HG03521 (cell line): Measurements from ENCODE around the gene PIH1D2.
"Not testable (repeated sequence)": the region's sequence is repeated elsewhere in the genome, so short reads cannot be mapped to it uniquely, and the experiment has no call there.

ENCODE experiments used
- ATAC-seq: cut with Tn5 transposase; IDR thresholded peaks from one replicate; pipeline ENCODE4 v1.9.1; 2021; ENCODE audit warnings: mild to moderate bottlenecking, moderate library complexity; ENCODE audit not compliant: unreplicated experiment

The PIH1D2 gene, protein sequence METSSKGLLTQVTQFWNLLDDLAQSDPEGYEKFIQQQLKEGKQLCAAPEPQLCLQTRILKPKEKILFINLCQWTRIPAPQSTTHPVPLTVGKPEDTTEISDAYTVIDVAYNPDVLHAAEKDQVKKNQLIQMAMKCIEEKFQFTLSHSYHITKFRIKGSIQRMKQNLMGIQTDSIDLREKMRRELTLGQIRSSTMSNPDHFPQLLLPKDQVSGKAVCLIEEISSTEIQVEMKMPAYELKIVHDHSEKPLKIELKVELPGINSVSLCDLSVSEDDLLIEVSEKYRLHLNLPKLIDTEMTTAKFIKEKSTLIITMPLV

DNA sequence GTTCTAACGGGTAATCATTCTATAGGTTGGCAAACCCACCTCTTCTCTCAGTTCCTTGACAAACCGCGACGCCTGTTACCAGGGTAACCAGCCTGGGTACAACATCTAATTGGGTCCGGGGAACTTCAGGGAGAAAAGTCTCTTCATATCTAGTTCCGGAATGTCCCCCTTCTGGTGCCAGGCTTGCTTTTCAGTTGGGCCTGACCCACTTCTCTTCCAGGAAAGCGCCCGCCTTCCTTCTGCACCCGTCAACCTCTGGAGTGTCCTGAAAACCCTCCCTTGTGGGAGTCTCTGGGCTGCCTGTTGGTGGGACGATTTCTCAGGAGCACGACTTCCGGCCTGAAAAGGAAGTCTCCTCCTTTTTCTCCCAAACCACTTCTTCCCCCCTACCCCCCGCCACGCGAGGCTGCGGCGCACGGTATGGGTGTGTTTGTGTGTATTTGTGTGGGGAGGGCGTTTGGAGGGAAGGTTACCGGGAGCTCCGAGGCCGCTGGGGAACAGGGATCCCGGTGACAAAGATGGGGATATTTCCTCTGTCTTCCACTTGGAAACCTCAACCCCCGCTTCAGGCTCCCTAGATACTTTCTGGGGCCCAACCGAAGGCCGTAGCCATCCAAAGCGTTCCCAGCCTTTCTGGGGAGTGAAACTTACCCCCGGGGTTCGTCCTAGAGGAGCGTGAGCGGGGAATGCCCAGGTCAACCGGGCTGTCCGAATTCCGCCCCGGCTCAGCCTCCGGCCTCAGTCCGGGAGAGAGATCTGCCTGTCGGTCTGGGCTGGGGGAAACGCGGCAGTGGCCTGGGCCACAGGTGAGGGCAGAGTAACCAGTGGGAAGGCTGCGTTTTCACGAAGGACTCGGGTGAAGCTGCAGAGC is at the start of gene PIH1D2, which contains the start of gene NKAPD1:
Gene PIH1D2 (minus strand): TSS at position 77 of the 871 bp plus-strand sequence. CDS start 843 bp downstream, outside the sequence.
Gene NKAPD1 (plus strand): TSS at position 359 of the 871 bp plus-strand sequence. CDS start 1,276 bp downstream, outside the sequence.
- peak; percentile 78 for ATAC-seq

DNA sequence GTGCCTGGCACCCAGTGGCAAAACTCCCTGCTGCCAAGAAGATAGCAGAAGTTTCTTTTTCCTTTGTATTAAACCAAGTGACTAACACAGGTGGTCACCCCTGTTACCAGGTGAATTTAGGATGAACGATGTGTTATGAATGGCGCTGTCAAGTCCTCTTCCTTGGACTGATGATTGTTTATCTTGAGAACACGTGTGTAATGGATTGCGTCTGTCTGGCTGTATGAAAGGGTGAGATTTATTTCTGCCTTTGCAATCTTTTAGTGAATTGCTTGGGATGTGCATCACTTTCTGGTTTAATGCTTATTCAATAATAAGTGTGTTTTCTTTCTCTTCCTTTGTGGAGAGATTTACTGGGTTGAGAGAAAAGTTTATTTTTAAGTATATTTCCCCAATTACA is 49.3 kb upstream of the PIH1D2 start:
- no peak for ATAC-seq

DNA sequence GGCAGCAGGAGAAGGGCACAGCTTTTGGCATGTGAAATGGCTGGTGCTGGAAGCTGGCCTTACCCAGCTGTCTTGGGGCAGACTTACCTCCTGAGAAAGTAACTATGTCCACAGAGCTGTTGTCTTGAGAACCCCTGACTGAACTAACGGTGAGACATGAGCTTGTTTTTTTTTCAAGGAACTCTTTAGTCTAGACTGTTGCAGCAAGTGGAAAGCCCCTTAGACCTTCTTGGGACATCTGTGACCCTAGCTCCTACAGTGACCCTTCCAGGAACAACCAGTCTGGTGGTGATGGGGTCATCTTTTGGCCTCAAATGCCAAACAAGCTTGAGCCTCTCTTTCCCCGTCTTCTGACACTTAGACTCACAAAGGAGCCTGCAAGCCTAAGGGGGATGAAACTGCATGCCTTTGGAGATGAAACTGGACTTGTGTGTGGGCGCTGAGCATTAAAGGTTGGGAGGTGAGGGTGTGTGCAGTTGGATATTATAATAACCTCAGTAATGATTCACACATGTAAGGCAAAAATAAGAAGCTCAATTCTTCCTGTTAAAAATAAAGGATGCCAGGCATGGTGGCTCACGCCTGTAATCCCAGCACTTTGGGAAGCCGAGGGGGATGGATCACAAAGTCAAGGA is 48.3 kb upstream of the PIH1D2 start:
- no peak for ATAC-seq

DNA sequence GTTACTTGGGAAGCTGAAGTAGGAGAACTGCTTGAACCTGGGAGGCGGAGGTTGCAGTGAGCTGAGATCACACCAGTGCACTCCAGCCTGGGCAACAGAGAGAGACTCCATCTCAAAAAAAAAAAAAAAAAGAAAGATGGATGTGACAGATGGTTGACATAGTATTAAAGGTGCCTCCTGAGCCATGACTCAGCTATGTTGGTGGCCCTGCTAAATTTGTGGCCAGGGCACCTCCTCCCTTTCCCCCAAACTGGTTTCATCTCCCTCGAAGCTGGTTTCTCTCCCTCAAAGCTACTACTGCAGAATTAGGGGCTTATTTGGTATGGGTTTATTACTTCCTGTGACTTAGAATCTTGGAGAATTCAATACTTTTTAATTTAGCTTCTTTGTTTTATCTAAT is 44.4 kb upstream of the PIH1D2 start:
- no peak for ATAC-seq

DNA sequence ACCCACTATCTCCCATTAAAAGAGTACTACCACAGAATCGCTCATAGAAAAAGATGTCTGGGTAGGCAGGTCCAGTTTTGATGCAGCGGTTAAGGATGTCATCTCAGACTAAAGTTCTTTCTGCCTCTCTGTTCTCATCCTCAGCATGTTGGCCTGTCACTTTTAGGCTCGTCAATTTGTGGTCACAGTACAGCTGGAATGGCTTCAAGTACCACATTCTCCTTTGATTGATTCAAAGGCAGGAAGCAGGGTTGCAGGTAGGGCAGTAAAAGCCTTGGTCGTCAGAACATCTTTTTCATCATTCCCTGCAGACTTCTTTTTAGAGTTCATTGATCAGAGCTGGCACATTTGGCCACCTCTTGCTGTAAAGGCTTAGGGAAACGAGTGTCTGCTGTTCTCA is 41.6 kb upstream of the PIH1D2 start:
- ATAC-seq, result no peak

DNA sequence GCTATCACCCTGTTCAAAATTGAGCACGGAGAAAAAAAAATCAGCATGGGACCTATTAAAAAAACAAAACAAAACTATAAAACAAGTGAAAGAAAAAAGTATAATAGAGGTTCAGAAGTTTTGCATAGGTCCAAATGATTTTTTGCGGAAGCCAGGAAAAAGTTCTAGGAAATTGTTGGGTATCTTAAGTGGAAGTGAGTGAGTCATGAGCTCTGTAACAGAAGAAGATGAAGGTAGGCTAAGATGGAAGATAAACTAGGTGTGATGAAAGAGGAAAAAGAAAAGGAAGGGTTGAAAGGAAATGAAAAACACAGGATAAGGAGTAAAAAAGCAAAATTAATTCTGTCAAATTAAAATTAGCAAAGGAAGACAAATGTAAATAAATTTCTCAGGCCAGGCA is 40.6 kb upstream of the PIH1D2 start:
- ATAC-seq, result no peak

DNA sequence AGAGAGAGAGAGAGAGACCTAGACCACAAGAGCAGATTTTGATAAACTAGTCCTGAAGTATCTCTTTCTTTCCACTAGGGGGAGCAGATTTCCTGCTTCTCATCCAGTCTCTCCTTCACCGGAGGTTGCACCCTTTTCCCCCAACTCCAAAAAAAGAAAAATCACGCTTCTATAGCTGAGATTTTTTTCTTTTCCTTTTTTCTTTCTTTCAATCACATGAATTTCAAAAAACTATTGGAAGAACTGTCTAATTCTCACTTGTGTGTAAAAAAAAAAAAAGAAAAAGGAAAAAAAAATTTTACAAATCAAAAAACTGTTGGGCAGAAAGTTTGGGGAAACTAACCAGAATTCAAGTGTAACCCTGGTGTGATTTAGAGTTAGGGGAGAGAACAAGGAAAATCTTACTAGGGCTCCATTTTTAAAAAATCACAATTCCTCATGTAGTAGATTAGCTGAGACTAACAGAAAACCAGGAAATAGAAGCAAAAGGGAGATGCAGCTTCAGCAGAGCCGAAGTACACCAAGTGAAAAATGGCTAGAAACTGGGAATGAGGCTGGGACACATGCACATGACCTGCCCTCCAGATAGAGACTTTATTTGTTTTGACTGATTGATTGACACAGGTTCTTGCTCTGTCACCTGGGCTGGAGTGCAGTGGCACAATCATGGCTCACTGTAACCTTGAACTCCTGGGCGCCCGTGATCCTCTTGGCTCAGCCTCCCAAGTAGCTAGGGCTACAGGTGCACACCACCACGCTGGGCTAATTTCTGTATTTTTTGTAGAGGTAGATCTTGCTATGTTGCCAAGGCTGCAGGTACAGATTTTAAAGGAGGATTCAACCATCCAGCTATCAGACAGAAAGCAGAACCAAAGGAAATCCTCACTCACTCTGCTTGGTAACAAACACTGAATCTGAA is 40.0 kb upstream of the PIH1D2 start:
- ATAC-seq, result no peak

DNA sequence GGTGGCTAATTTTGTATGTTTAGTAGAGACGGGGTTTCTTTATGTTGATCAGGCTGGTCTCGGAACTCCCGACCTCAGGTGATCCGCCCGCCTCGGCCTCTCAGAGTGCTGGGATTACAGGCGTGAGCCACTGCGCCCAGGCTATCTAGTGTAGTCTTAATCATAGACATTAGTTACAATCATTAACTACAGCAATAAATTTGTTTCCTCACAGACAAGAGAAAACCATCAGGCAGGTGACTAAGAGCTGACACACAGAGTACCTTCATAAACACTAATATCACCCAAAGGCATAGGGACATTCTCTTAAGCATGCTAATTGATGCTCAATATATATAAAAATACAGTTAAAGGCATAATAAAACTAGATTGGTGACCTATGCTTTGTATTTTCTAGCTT is 32.3 kb upstream of the PIH1D2 start:
- no peak for ATAC-seq

DNA sequence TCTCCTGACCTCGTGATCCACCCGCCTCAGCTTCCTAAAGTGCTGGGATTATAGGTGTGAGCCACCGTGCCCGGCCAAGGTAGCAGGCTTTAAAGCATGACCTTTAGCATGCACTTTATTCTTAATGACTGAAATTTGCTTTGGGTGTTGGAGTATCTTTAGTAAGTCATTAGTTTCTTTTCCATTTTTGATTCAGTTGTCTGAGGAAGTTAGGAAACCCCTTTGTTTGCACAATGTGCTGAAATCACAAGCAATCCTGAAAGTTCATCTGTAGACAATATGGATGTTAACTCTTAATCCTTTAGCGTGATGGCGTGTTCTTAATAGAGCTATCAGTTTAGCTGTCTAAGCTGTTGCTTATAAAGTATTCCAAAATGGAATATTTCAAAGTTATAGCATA is 29.6 kb upstream of the PIH1D2 start:
- ATAC-seq, result no peak

DNA sequence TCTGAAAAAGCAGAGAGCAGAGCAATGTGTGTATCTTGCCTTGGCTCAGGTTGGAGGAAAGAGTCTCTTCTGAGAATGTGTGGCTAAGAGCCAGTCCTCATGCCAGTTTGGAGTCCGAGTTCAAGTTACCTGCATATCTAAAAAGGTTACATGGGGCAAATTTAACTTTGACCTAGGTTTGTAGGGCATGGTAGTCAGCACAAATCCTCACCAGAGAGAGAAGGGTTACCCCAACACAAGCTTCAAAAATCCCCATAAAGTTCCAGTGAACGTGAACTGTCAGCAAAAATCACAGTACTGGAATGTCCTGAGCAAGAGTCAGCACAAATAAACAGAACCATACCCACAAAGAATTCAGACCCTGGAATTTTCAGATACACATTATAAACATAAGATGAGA is 26.6 kb upstream of the PIH1D2 start:
- ATAC-seq, result no peak

DNA sequence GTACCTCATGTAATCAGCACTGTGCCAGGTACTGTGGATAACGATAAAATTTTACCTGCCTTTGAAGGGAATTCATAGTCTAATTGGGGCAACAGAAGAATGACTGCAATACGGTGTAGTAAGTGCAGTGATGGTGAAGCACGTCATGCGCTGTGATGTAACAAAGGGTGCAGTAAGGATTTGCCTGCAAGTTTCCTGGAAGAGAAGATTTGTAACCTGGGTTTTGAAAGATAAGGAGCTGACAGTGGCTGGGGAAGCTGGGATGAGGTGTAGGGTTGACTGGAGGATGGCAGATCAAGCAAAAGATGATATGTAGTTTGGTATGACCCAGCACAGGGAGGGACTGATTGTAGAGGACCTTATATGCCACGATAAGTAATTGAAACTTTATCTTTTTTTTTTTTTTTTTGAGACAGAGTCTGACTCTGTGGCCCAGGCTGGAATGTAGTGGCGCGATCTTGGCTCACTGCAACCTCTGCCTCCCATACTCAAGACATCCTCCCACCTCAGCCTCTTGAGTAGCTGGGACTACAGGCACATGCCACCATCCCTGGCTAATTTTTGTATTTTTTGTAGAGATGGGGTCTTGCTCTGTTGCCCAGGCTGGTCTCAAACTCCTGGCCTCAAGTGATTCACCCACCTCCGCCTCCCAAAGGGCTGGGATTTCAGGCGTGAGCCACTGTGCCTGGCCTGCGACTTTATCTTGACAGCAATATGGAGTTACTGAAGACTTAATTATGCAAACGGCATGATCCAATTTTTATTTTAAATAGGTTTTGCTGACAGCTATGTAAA is 24.1 kb upstream of the PIH1D2 start:
- no peak for ATAC-seq

DNA sequence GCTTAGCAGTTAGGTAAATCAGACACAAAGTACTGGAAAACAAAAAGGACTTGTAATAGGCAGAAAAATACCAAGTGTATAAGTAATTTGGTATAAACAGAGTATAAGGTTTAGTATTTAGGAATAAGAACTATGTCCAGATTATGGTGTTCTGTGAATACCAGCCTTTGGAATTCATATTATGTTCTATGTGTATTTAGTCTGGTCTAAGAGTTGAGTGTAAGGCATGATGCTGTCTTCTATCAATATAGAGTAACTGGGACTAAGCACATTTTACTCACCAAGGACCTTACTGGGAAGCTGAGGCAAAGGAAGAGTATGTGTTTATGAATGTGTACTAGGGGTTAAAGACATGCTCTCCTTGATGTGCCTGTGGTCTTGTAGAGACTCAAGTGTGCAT is 22.4 kb upstream of the PIH1D2 start:
- ATAC-seq, result no peak

DNA sequence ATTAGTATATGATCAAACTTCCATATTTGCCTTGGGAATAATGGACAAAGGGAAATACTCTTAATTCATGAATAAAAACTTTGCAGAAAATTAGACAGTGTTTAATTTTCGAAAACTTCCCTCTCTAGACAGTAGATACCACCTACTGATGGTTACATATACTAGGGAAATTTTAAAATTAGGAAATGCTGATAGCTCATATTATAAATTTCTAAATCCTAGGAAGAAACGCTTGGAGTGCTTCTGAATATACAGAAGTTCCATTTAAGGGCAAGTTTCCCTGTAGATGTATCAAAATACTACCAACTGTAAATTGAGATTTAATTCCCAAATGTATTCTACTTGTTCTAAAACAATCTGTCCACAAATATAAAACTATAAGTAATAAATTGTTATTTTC is 21.5 kb upstream of the PIH1D2 start:
- ATAC-seq, result not testable (repeated sequence)

DNA sequence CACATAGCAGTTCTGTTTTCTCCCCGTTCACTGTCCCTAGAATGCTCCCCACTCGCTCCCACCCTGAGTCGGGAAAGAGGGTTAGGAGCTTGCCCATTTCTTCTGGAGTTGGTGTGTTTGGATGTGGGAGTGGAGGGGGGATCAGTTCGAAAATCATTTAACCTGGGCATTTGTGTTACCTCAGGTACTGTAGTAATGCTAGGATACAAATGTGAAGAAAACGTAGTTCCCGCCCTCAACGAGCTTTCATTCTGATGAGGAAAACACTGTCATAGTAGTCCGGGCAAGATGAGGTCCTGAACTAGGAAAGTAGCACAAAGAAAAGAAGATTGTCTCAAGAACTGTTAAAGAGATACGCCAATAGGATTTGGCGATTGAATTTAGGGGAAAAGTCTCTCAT is 13.4 kb upstream of the PIH1D2 start:
- ATAC-seq, result no peak

DNA sequence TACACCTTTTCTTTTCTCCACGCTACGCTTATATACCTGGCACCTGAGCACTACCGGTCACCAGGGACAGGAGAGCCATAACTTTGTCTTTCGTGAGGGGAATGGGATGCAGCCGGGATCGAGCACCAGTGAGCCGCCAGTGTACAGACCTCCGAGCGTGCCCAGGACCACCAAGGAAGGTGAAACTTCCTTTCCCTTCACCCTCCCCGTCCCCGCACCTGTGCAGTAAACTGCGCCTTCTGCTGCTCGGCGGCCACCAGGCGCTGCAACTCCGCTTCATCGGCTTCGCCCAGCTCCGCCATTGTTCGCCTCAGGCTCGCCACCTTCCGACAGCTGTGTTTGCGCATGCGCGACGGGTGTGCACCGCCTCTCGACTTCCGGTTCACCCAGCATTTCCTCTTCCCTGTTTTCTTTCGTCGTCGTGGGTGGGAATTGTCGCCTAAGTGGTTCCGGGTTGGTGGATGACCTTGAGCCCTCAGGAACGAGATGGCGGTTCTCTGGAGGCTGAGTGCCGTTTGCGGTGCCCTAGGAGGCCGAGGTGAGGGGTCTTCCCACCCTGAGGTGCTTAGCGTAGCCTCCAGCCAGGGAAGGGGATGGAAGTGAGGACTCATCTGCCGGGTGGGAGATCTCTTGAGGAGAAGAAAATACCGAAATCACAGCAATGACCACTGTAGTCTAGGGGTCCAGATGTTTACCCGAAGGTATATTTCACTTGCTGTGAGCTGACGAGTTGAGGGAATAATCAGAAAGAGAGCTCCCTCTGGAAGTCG is 12.8 kb upstream of the PIH1D2 start, which contains the start of the genes SDHD and TIMM8B:
Gene SDHD (plus strand): TSS at position 452 of the 770 bp plus-strand sequence. CDS start 35 bp downstream, at position 487.
Gene TIMM8B (minus strand): TSS at position 335 of the 770 bp plus-strand sequence. CDS start 33 bp downstream, at position 302.
- peak; percentile 93 for ATAC-seq

DNA sequence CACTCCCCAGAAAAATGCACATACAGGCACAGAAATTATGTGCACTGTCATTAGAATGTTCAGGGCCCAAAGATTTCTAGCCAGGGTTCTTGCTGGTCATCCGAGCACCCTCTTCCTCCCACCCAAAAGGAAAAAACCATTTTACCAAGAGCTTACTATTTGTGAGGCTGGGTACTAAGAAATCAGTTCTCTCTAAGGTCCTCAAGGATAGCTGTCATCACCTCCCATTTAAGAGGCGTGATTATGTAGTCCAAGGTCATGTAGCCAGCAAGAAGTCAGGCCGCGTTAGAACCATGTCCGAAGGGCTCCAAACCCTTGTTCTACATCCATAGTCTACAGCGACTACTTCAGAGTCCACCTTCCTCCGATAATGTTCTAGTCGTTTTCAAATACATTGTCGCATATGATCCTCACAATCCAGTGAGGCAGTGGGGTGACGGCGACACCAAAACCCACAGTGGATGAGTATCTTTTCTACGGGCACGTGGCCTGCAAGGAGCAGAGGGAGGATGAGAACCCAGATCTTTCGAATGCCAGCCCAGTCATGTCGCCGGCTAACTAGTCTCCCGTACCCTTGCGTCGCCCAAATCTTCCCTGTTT is 12.1 kb upstream of the PIH1D2 start:
- ATAC-seq, result peak; percentile 23

DNA sequence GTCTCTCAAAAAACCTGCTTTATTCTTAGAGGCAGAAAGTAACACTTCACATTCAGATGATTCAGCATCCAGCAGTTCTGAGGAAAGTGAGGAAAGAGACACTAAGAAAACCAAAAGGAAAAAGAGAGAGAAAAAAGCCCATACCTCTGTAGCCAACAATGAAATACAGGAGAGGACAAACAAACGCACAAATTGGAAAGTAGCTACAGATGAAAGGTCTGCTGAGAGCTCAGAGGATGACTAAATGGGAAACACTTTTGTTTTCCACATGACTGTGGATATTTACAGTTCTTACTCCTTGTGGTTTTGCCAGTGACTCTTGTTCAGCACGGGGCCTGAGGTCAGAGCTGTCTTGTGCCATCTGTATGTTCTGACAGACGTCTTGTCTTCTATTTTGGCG is 8.9 kb upstream of the PIH1D2 start:
- ATAC-seq, result no peak

DNA sequence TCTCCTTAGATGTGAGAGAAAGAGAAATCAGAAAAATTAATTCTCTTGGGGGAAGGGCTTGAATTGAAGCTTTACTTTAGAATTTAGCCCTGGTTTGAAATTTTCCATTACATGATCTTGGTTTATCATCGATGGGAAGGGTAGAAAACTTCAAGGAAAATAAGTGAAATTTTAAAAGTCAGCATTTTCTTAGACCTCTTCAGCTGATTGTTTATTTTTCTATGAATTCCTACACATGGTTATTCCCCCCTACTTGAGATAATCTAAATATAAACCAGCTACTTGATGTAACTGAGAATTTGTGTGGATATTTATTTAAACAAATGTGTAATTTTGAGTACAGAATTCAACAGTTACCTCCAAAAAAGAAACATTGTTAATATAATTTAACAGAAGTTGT is 10.9 kb downstream of the PIH1D2 start:
- no peak for ATAC-seq
